ENCODE measurements around the gene AKNAD1. TPM values are rescaled to one million over a fixed set of nuclear protein-coding genes. Genes with fewer than 3 reads are reported as not detected.

The AKNAD1 gene
- total RNA-seq, 1 donor from 2014 or later, result 0.67 TPM

GRCh38 chr1:108852221-108852975 lies 4.5 kb downstream of the AKNAD1 start:
- peaks cover 11% of the 10 kb centered on the region for H3K4me1 ChIP-seq
- H3K4me3 ChIP-seq, result no peak overlapping the region
- H3K27ac ChIP-seq, result peak overlapping the region; percentile 58
- no peak for DNase-seq
- TF ChIP-seq CTCF (IDR thresholded peaks at IDR 0.05), result no peak
- no peak for ATAC-seq
- H3K36me3 ChIP-seq, result no peaks in the 10 kb centered on the region
- no peaks in the 10 kb centered on the region for H3K27me3 ChIP-seq
- H3K9me3 ChIP-seq, result no peaks in the 10 kb centered on the region
- intact Hi-C loops (cut with DNase I), result no loop called here

- no peak for TF ChIP-seq CTCF (IDR thresholded peaks at IDR 0.05)
- Histone ChIP-seq H3K27ac (peak overlapping the region; percentile 58), H3K27me3 (no peaks in the 10 kb centered on the region), H3K4me3 (no peak overlapping the region), H3K36me3 (no peaks in the 10 kb centered on the region), H3K4me1 (peaks cover 11% of the 10 kb centered on the region), H3K9me3 (no peaks in the 10 kb centered on the region)
- intact Hi-C loops (cut with DNase I), result no loop called here
- DNase-seq (no peak), ATAC-seq (no peak)
Observed at GRCh38 chr1:108851567-108851966, 5.3 kb downstream of the AKNAD1 start.

GRCh38 chr1:108850929-108851328 lies 6.0 kb downstream of the AKNAD1 start:
- Histone ChIP-seq H3K36me3 (no peaks in the 10 kb centered on the region), H3K27me3 (no peaks in the 10 kb centered on the region), H3K4me3 (no peak overlapping the region), H3K27ac (peak overlapping the region; percentile 58), H3K4me1 (peaks cover 11% of the 10 kb centered on the region), H3K9me3 (no peaks in the 10 kb centered on the region)
- intact Hi-C loops (cut with DNase I), result no loop called here
- no peak for ATAC-seq
- TF ChIP-seq CTCF (IDR thresholded peaks at IDR 0.05), result no peak
- DNase-seq, result no peak

- Histone ChIP-seq H3K9me3 (no peaks in the 10 kb centered on the region), H3K36me3 (no peaks in the 10 kb centered on the region), H3K4me1 (peaks cover 9% of the 10 kb centered on the region), H3K27ac (no peak overlapping the region), H3K27me3 (no peaks in the 10 kb centered on the region), H3K4me3 (no peak overlapping the region)
- DNase-seq (no peak), ATAC-seq (no peak)
- no peak for TF ChIP-seq CTCF (IDR thresholded peaks at IDR 0.05)
- intact Hi-C loops (cut with DNase I), result no loop called here
Observed at GRCh38 chr1:108848806-108849205, 8.1 kb downstream of the AKNAD1 start.

GRCh38 chr1:108847494-108847893 lies 9.4 kb downstream of the AKNAD1 start:
- Histone ChIP-seq H3K4me3 (no peak overlapping the region), H3K4me1 (peaks cover 7% of the 10 kb centered on the region), H3K36me3 (no peaks in the 10 kb centered on the region), H3K9me3 (no peaks in the 10 kb centered on the region), H3K27me3 (no peaks in the 10 kb centered on the region), H3K27ac (no peak overlapping the region)
- no peak for ATAC-seq
- intact Hi-C loops (cut with DNase I), result no loop called here
- no peak for DNase-seq
- no peak for TF ChIP-seq CTCF (IDR thresholded peaks at IDR 0.05)
